Activated naive CD4-positive, alpha-beta T cell treated with anti-CD3 and anti-CD28 coated beads for 36 hours (primary cell): ENCODE measurements around the gene SLC10A1. TPM values are rescaled to one million over a fixed set of nuclear protein-coding genes. Genes with fewer than 3 reads are reported as not detected.
A peak's percentile ranks its signal among the peaks of the same experiment; 100 is the strongest.
"Not testable (repeated sequence)": the region's sequence is repeated elsewhere in the genome, so short reads cannot be mapped to it uniquely, and the experiment has no call there.

Experiments
- CTCF ChIA-PET: fragments of 350-600 bp; sonication (Branson Sonifier 250); formaldehyde crosslinking; loops from one replicate; lab custom pipeline; 2021; ENCODE audit warnings: antibody characterized with exemption; lab: Charles Lee
- DNase-seq: peaks from one replicate; pipeline ENCODE4 v3.0.0-alpha.2; 2020
- H3K27ac Mint-ChIP-seq: one replicate; pipeline ENCODE4 v1.8.0; 2021; ENCODE audit warnings: mild to moderate bottlenecking, mixed read lengths
- H3K27me3 Mint-ChIP-seq: one replicate; pipeline ENCODE4 v1.8.0; 2021; ENCODE audit warnings: low read depth, mixed read lengths
- H3K36me3 Mint-ChIP-seq: one replicate; pipeline ENCODE4 v1.8.0; 2021; ENCODE audit warnings: low read depth, mixed read lengths
- H3K4me1 Mint-ChIP-seq: one replicate; pipeline ENCODE4 v1.8.0; 2021; ENCODE audit warnings: low read depth, mixed read lengths
- H3K4me3 Mint-ChIP-seq: one replicate; pipeline ENCODE4 v1.8.0; 2021; ENCODE audit warnings: mild to moderate bottlenecking, moderate library complexity, mixed read lengths
- H3K9me3 Mint-ChIP-seq: one replicate; pipeline ENCODE4 v1.8.0; 2021; ENCODE audit warnings: mixed read lengths
- intact Hi-C: fragments of 100-400 bp; cut with micrococcal nuclease; formaldehyde crosslinking; loops from one replicate; pipeline ENCODE4 v1.15.1; 2023
- total RNA-seq, 2 experiments: library from RNA; stranded (reverse); gene quantifications; one replicate each; pipeline ENCODE4 v1.2.3, GENCODE V29; 2021

Gene SLC10A1
- total RNA-seq, 2 experiments from 2014 or later = not detected

- Mint-ChIP-seq H3K9me3 (peaks cover 11% of the 10 kb centered on the region), H3K27ac (peak overlapping the region; percentile 91), H3K27me3 (no peaks in the 10 kb centered on the region), H3K4me3 (no peak overlapping the region), H3K36me3 (peaks cover 29% of the 10 kb centered on the region), H3K4me1 (peaks cover 61% of the 10 kb centered on the region)
- CTCF ChIA-PET = interaction anchor here (0.7 kb wide), 1 partner anchor 14 kb away, joined by 3 read pairs; no protein-coding TSS in a partner anchor
- peak; percentile 74 for DNase-seq
- intact Hi-C loops = no loop called here
Observed at GRCh38 chr14:69763761-69764510, 33.1 kb downstream of the SLC10A1 start.

- Mint-ChIP-seq H3K27me3 (no peaks in the 10 kb centered on the region), H3K4me1 (peaks cover 42% of the 10 kb centered on the region), H3K36me3 (peaks cover 9% of the 10 kb centered on the region), H3K27ac (no peak overlapping the region), H3K9me3 (peaks cover 10% of the 10 kb centered on the region), H3K4me3 (no peak overlapping the region)
- CTCF ChIA-PET = no interaction called here
- intact Hi-C loops = no loop called here
- DNase-seq = no peak
Observed at GRCh38 chr14:69760810-69761209, 36.2 kb downstream of the SLC10A1 start.

- no peaks in the 10 kb centered on the region for H3K9me3 Mint-ChIP-seq
- CTCF ChIA-PET = interaction anchor here (0.9 kb wide), 1 partner anchor 10 kb away, joined by 3 read pairs; no protein-coding TSS in a partner anchor
- intact Hi-C loops = no loop called here
- no peak overlapping the region for H3K27ac Mint-ChIP-seq
- no peak for DNase-seq
- no peak overlapping the region for H3K4me3 Mint-ChIP-seq
- H3K4me1 Mint-ChIP-seq = peaks cover 16% of the 10 kb centered on the region
- H3K27me3 Mint-ChIP-seq = no peaks in the 10 kb centered on the region
- no peaks in the 10 kb centered on the region for H3K36me3 Mint-ChIP-seq
Observed at GRCh38 chr14:69756298-69756697, 40.7 kb downstream of the SLC10A1 start.

- intact Hi-C loops = no loop called here
- CTCF ChIA-PET = interaction anchor here (0.6 to 0.9 kb wide), 2 partner anchors 9 to 12 kb away, joined by 3 read pairs; no protein-coding TSS in a partner anchor
Observed at GRCh38 chr14:69755784-69756183, 41.3 kb downstream of the SLC10A1 start.

GRCh38 chr14:69755296-69755695 lies 41.7 kb downstream of the SLC10A1 start:
- intact Hi-C loops = no loop called here
- H3K27ac Mint-ChIP-seq = no peak overlapping the region
- CTCF ChIA-PET = interaction anchor here (0.6 to 0.9 kb wide), 2 partner anchors 9 to 12 kb away, joined by 3 read pairs; no protein-coding TSS in a partner anchor

More at GRCh38 chr14:69755784-69756183, 41.3 kb downstream of the SLC10A1 start:
- no peaks in the 10 kb centered on the region for H3K36me3 Mint-ChIP-seq
- H3K4me1 Mint-ChIP-seq = peaks cover 12% of the 10 kb centered on the region
- no peak overlapping the region for H3K4me3 Mint-ChIP-seq
- H3K9me3 Mint-ChIP-seq = no peaks in the 10 kb centered on the region
- H3K27ac Mint-ChIP-seq = no peak overlapping the region
- H3K27me3 Mint-ChIP-seq = no peaks in the 10 kb centered on the region
- DNase-seq = no peak

GRCh38 chr14:69754487-69754886 lies 42.6 kb downstream of the SLC10A1 start:
- CTCF ChIA-PET = interaction anchor here (0.6 to 1.4 kb wide), 2 partner anchors 24 to 1066 kb away, joined by 3 read pairs; no protein-coding TSS in a partner anchor
- Mint-ChIP-seq H3K27me3 (no peaks in the 10 kb centered on the region), H3K4me3 (no peak overlapping the region), H3K9me3 (no peaks in the 10 kb centered on the region), H3K4me1 (peaks cover 11% of the 10 kb centered on the region), H3K36me3 (no peaks in the 10 kb centered on the region), H3K27ac (no peak overlapping the region)
- no peak for DNase-seq
- intact Hi-C loops = no loop called here

More at GRCh38 chr14:69755296-69755695, 41.7 kb downstream of the SLC10A1 start:
- Mint-ChIP-seq H3K36me3 (no peaks in the 10 kb centered on the region), H3K9me3 (no peaks in the 10 kb centered on the region), H3K4me3 (no peak overlapping the region), H3K27me3 (no peaks in the 10 kb centered on the region), H3K4me1 (peaks cover 11% of the 10 kb centered on the region)
- no peak for DNase-seq

GRCh38 chr14:69753860-69754259 lies 43.2 kb downstream of the SLC10A1 start:
- Mint-ChIP-seq H3K27ac (no peak overlapping the region), H3K36me3 (no peaks in the 10 kb centered on the region), H3K4me3 (no peak overlapping the region), H3K27me3 (no peaks in the 10 kb centered on the region), H3K4me1 (peaks cover 11% of the 10 kb centered on the region), H3K9me3 (no peaks in the 10 kb centered on the region)
- CTCF ChIA-PET = interaction anchor here (0.9 to 1.4 kb wide), 2 partner anchors 23 to 566 kb away, joined by 3 to 4 read pairs; no protein-coding TSS in a partner anchor
- DNase-seq = no peak
- intact Hi-C loops = no loop called here

GRCh38 chr14:69752773-69753172 lies 44.3 kb downstream of the SLC10A1 start:
- H3K4me1 Mint-ChIP-seq = peaks cover 11% of the 10 kb centered on the region
- H3K36me3 Mint-ChIP-seq = no peaks in the 10 kb centered on the region
- DNase-seq = no peak
- no peaks in the 10 kb centered on the region for H3K9me3 Mint-ChIP-seq
- intact Hi-C loops = no loop called here
- no peaks in the 10 kb centered on the region for H3K27me3 Mint-ChIP-seq
- no peak overlapping the region for H3K4me3 Mint-ChIP-seq
- CTCF ChIA-PET = interaction anchor here (0.6 kb wide), 1 partner anchor 357 kb away, joined by 6 read pairs; no protein-coding TSS in a partner anchor
- H3K27ac Mint-ChIP-seq = no peak overlapping the region

GRCh38 chr14:69750495-69750894 lies 46.5 kb downstream of the SLC10A1 start:
- intact Hi-C loops = no loop called here
- CTCF ChIA-PET = interaction anchor here (1.5 to 2.0 kb wide), 2 partner anchors 9 to 278 kb away, joined by 3 to 5 read pairs; no protein-coding TSS in a partner anchor
- peaks cover 14% of the 10 kb centered on the region for H3K4me1 Mint-ChIP-seq
- no peak for DNase-seq
- H3K27ac Mint-ChIP-seq = no peak overlapping the region
- no peaks in the 10 kb centered on the region for H3K27me3 Mint-ChIP-seq
- no peaks in the 10 kb centered on the region for H3K9me3 Mint-ChIP-seq
- H3K36me3 Mint-ChIP-seq = no peaks in the 10 kb centered on the region
- H3K4me3 Mint-ChIP-seq = no peak overlapping the region

- intact Hi-C loops = no loop called here
Observed at GRCh38 chr14:69749956-69750355, 47.1 kb downstream of the SLC10A1 start.

GRCh38 chr14:69741055-69741454 lies 56.0 kb downstream of the SLC10A1 start:
- no peak for DNase-seq
- H3K4me3 Mint-ChIP-seq = no peak overlapping the region
- H3K9me3 Mint-ChIP-seq = peaks cover 4% of the 10 kb centered on the region
- peaks cover 2% of the 10 kb centered on the region for H3K4me1 Mint-ChIP-seq
- intact Hi-C loops = no loop called here
- CTCF ChIA-PET = interaction anchor here (1.0 kb wide), 1 partner anchor 287 kb away, joined by 4 read pairs; no protein-coding TSS in a partner anchor
- no peak overlapping the region for H3K27ac Mint-ChIP-seq
- peaks cover 2% of the 10 kb centered on the region for H3K36me3 Mint-ChIP-seq
- no peaks in the 10 kb centered on the region for H3K27me3 Mint-ChIP-seq

More at GRCh38 chr14:69749956-69750355, 47.1 kb downstream of the SLC10A1 start:
- no peaks in the 10 kb centered on the region for H3K36me3 Mint-ChIP-seq
- H3K27me3 Mint-ChIP-seq = no peaks in the 10 kb centered on the region
- CTCF ChIA-PET = interaction anchor here (0.6 to 2.0 kb wide), 3 partner anchors 10 to 278 kb away, joined by 3 to 5 read pairs (median 3); no protein-coding TSS in a partner anchor
- H3K4me3 Mint-ChIP-seq = no peak overlapping the region
- H3K4me1 Mint-ChIP-seq = peaks cover 8% of the 10 kb centered on the region
- H3K27ac Mint-ChIP-seq = no peak overlapping the region
- no peaks in the 10 kb centered on the region for H3K9me3 Mint-ChIP-seq
- no peak for DNase-seq

GRCh38 chr14:69736405-69736804 lies 60.6 kb downstream of the SLC10A1 start:
- H3K4me3 Mint-ChIP-seq, DNase-seq, H3K36me3 Mint-ChIP-seq, H3K27ac Mint-ChIP-seq, H3K4me1 Mint-ChIP-seq, H3K9me3 Mint-ChIP-seq, intact Hi-C loops, H3K27me3 Mint-ChIP-seq: not testable (repeated sequence)
- CTCF ChIA-PET = interaction anchor here (0.9 kb wide), 1 partner anchor 9 kb away, joined by 3 read pairs; no protein-coding TSS in a partner anchor
